ENCODE measurements around the gene LYG1. TPM values are rescaled to one million over a fixed set of nuclear protein-coding genes. Genes with fewer than 3 reads are reported as not detected.
"Not testable (repeated sequence)": the region's sequence is repeated elsewhere in the genome, so short reads cannot be mapped to it uniquely, and the experiment has no call there.

Gene LYG1
- 0.08 TPM in 1 of 2 replicates, not detected in the other for total RNA-seq (2014; rRNA removed; shearing (Covaris generic))

DNA sequence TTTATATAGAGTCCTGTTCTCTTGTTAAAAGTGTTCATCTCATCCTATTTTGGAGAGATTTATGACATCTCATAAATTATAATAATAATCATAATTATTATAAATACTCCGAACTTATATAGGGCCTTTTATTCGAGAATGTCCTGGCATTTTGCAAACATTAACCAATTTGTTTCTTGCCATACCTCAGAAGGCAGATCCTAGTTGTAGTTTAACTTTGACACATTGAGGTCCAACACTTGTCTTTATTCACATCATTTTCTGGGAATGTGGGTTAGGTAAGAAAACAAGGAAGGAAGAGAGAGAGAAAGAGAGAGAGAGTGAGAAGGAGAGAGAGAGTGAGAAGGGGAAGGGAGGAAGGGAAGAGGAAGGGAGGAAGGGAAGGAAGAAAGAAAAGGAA is at the start of gene LYG1:
LYG1 (minus strand) TSS at position 101 of the 400 bp plus-strand sequence. CDS start 5,527 bp downstream, outside the sequence.
- not testable (repeated sequence) for DNase-seq (ENCODE audit: low spot score)

DNA sequence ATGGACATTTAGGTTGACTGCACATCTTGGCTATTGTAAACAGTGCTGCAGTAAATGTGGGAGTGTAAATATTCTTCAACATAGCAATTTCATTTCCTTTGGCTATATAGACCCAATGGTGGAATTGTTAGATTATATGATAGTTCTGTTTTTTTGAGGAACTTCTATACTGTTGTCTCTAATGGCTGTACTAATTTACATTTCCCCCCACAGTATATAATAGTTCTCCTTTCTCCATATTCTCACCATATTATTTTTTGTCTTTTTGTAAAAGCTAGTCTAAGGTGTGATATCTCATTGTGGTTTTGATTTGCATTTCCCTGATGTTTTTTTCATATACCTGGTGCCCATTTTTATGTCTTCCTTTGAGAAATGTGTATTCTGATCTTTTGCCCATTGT is 49.2 kb upstream of the LYG1 start:
- no peak for DNase-seq (ENCODE audit: low spot score)

GRCh38 chr2:99348173-99348572 is 47.2 kb upstream of the LYG1 start:
- DNase-seq (ENCODE audit: low spot score), result no peak

DNA sequence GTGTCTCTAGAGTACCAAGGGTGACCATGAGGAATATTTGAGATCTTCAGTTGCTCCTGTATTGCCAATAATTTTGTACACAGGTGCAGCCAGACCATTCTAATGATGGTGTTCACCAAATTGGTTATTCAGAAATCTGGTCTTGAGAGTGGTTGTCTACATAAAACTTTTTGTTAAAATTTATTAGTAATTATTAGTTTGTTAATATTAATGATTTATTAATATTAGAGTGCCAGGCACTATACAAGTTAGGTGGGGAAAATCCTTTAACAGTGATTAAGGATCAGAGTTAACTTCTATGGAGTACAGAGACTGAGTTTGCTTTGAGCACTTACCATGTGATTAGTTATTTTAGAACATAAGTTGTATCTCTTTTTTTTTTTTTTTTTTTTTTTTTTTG is 45.2 kb upstream of the LYG1 start:
- DNase-seq (ENCODE audit: low spot score), result no peak

DNA sequence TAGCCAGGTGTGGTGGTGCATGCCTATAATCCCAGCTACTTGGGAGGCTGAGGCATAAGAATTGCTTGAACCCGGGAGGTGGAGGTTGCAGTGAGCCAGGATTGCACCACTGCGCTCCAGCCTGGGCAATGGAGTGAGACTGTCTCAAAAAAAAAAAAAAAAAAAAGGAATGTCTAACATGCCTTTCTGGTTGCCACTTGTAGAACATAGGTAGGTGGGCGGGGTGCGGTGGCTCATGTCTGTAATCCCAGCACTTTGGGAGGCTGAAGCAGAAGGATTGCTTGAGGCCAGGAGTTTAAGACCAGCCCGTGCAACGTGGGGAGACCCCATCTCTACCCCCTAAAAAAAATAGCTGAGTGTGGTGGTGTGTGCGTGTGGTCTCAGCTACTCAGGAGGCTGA is 44.4 kb upstream of the LYG1 start:
- not testable (repeated sequence) for DNase-seq (ENCODE audit: low spot score)

DNA sequence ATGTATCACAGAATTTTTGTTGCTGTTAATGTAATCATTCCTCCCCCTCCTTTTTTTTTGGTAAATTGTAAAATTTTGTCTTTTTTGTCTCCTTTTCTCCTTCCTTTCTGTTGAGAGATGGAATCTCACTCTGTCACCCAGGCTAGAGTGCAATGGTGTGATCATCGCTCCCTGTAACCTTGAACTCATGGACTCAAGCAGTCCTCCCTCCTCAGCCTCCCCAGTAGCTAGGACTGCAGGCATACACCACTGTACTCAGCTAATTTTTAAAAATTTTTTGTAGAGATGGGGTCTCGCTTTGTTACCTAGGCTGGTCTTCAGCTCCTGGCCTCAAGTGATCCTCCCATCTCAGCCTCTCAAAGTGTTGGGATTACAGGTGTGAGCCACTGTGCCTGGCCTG is 41.5 kb upstream of the LYG1 start:
- no peak for DNase-seq (ENCODE audit: low spot score)

DNA sequence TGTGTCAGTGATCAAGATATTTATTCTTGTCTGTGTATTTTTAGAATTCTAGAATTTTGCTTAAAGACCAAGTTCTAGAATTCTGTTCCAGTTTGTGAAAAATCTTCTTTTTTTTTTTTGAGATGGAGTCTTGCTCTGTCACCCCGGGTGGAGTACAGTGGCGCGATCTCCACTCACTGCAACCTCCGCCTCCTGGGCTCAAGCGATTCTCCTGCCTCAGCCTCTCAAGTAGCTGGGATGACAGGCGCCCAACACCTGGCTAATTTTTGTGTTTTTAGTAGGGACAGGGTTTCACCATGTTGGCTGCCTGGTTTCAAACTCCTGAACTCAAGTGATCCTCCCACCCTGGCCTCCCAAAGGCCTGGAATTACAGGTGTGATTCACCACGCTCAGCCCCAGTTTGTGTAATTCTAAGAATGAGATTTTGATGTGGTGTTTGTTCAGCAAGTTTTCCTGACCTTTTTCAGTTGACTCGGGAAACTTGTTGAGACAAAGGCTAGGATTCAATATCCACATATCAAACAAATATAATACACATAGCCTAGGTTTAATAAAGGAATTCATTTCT is 39.8 kb upstream of the LYG1 start:
- DNase-seq (ENCODE audit: low spot score), result no peak

GRCh38 chr2:99338029-99338585 is 37.1 kb upstream of the LYG1 start:
- peak; percentile 45 for DNase-seq (ENCODE audit: low spot score)

GRCh38 chr2:99337113-99338028 is 36.4 kb upstream of the LYG1 start, which contains the start of gene EIF5B:
Gene EIF5B, plus strand, starts transcription at chr2:99337389. Its CDS starts 166 bp downstream, at chr2:99337555.
- DNase-seq (ENCODE audit: low spot score), result peak; percentile 98

DNA sequence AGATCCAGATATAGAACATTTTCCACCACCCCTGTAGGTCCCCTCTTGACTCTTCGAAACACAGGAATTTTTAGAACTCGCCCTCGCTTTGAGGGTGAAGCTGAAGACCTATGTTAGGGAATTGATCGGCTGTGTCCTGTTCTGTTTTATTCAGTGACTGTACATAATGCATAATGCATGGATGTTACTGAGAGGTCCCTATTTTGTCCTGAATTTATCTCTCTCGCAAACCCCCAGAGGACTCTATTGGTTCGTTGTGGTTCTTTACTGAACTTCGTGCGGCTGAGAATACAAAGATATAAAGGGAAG is 35.8 kb upstream of the LYG1 start:
- DNase-seq (ENCODE audit: low spot score), result no peak

- peak; percentile 99 for DNase-seq (ENCODE audit: low spot score)
Observed at GRCh38 chr2:99335911-99336803, 35.2 kb upstream of the LYG1 start, which contains the start of gene TXNDC9. Gene TXNDC9, minus strand, starts transcription at chr2:99336333. Its CDS starts 3,123 bp downstream, at chr2:99333210.

DNA sequence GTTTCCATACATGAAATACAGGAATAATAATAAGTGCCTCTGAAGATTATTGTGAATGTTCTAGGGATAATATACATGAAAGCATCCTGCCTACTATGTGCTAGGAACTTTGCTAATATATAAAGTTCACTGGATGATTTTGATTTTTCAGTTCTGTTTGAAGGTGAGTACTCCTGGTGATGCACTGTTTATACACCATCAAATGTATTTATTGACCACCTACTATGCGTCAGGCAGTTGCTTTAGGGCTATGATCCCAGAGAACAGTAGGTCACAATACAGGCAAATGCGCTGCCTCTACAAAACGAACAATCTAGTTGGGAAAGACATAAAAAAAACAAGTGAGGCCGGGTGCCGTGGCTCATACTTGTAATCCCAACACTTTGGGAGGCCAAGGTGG is 24.4 kb upstream of the LYG1 start:
- no peak for DNase-seq (ENCODE audit: low spot score)

DNA sequence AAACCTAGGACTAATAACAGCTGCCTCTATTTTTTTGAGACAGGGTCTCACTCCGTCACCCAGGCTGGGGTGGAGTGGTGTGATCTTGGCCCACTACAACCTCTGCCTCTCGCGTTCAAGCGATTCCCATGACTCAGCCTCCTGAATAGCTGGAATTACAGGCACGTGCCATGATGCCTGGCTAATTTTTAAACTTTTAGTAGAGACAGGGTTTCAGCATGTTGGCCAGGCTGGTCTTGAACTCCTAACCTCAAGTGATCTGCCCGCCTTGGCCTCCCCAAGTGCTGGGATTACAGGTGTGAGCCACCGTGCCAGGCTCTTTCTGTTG is 16.8 kb upstream of the LYG1 start:
- not testable (repeated sequence) for DNase-seq (ENCODE audit: low spot score)

DNA sequence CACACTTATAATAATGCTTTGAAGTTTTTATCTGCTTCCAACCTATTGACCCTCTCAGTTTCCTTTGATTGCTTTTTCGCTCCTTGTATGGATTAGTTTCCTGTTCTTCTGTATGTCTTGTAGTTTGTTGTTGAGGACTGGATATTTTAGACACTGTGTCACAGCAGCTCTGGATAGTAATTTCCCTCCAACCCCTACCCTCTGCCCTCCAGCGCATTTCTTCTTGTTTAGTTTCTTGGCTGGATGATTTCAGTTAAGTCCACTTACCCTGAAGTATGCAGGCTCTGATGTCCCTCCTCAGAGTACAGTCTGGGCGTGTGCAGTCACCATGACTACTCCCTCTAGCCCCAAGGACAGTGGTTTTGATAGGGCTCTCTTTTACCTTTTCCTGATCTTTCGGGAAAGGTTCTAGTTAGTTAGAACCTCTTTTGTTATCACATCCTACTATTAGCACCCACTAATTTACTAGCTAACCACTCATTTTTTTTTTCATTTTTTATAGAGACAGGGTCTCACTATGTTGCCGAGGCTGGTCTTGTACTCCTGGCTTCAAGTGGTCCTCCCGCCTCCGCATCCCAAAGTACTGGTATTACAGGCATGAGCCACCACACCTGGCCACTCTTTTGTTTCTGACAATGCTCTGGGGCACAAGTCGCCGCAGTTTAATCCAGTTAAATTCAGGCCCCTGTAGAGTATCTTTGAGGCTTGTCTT is 16.3 kb upstream of the LYG1 start:
- DNase-seq (ENCODE audit: low spot score), result no peak

DNA sequence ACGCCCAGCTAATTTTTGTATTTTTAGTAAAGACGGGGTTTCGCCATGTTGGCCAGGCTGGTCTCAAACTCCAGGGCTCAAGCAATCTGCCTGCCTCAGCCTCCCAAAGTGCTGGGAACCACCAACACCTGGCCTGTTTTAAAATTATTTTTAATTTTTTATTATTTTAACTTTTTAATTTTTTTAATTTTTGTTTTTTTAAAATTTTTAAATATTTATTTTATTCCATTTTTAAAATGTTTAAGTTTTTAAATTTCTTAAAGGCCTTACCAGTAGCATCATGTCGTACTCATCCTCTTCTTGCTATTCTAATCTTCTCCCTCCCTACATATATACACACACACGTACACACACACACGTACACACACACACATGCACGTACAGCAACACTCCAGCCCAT is 1.4 kb downstream of the LYG1 start:
- DNase-seq (ENCODE audit: low spot score), result no peak

DNA sequence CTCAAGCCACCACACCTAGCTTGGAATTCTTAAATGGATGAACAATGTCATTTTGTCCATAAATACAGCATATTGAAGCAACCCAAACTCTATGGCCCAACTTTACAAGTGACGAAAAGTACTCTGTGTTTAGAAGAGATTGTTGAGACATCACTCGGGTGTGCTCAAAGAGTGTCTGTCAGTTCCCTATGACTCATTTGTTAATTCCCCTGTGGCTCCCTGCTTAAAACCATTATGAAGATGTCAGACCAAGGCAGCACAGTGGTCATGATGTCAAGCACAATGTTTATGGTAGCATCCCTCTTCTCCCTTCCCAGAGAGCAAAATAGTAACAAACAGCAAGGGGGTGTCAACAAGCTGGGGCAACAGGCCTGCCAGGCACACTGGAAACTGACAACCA is 3.0 kb downstream of the LYG1 start:
- no peak for DNase-seq (ENCODE audit: low spot score)

GRCh38 chr2:99285526-99285925 is 15.5 kb downstream of the LYG1 start:
- DNase-seq (ENCODE audit: low spot score), result peak; percentile 56

DNA sequence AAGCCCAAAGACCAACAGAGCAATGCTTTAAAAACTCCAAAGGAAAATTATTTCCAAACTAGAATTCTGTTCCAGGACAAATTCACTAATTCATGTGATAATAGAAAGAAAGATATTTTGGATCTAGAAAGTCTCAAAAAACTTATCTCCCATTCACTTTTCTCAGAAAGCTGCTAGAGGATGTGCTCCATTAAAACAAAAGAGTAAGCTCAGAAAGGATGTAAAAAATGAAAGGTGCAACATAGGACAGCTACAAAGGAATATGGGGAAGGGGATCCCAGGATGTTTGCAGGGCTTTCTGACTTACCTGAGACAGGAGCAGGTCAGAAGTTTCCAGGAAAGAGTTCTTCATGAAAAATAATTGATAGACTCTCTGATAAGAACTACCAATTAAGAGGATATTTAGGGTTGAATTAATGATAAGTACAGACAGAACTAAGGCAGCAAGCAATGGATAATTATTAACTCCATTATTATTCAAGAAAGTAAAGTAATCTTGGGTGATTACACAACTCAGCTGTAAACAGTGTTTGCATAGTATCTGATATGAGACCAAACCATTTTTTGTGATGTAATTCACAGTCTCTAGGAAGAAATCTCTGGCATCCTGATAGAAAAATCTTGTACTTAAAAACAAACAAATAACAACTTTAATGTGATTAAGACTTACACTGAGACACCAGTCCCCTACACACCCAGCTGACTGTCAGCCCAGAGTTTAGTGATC is 20.9 kb downstream of the LYG1 start:
- no peak for DNase-seq (ENCODE audit: low spot score)

- DNase-seq (ENCODE audit: low spot score), result peak; percentile 3
Observed at GRCh38 chr2:99278793-99279291, 22.2 kb downstream of the LYG1 start.

DNA sequence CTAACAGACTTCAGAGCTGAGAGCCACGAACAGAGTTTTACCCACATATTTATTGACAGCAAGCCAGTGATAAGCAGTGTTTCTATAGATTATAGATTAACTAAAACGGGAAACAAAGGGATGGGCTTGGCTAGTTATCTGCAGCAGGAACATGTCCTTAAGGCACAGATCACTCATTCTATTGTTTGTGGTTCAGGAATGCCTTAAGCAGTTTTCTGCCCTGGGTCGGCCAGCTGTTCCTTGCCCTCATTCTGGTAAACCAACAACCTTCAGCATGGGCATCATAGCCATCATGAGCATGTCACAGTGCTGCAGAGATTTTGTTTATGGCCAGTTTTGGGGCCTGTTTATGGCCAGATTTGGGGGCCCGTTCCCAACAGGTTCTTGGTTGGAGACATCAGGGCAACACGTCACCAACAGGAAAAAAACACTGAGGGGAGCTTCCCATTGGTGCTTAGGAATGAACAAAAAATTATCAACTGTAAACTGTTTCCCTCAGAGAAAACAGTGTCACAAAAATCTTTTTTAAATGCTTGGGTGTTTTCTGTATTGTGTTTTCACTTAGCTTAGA is 22.7 kb downstream of the LYG1 start:
- not testable (repeated sequence) for DNase-seq (ENCODE audit: low spot score)
